Liver (tissue), 9 donors: ENCODE results near the gene CELA1. TPM values are rescaled to one million over a fixed set of nuclear protein-coding genes. Genes with fewer than 3 reads are reported as not detected.

Experiments used
- DNase-seq: peaks from one replicate; pipeline ENCODE4 v3.0.0-alpha.2; 2017; ENCODE audit warnings: low spot score
- H3K27ac ChIP-seq, 2 donors: one replicate each; pipeline ENCODE4 v1.7.0; 2013; ENCODE audit warnings: inconsistent platforms in 2 of 2, low read length in 2 of 2, control low read depth in 1 of 2, low read depth in 1 of 2, mild to moderate bottlenecking in 1 of 2
- H3K27me3 ChIP-seq, 4 donors: one replicate each; pipeline versions ENCODE4 v1.6.1 to v1.7.0; 2013; ENCODE audit warnings: low read length in 3 of 4, inconsistent platforms in 1 of 4, mild to moderate bottlenecking in 1 of 4, moderate library complexity in 1 of 4; ENCODE audit not compliant: control insufficient read depth in 4 of 4, insufficient read depth in 4 of 4
- H3K36me3 ChIP-seq, 4 donors: one replicate each; pipeline versions ENCODE4 v1.6.1 to v1.7.0; 2013; ENCODE audit warnings: low read length in 3 of 4, mild to moderate bottlenecking in 3 of 4, low read depth in 1 of 4, moderate library complexity in 1 of 4; ENCODE audit not compliant: control insufficient read depth in 4 of 4, insufficient read depth in 3 of 4
- H3K4me1 ChIP-seq, 4 donors: one replicate each; pipeline versions ENCODE4 v1.6.1 to v1.7.0; 2013; ENCODE audit warnings: low read length in 3 of 4, mild to moderate bottlenecking in 3 of 4, moderate library complexity in 1 of 4; ENCODE audit not compliant: control insufficient read depth in 4 of 4, insufficient read depth in 4 of 4
- H3K4me3 ChIP-seq, 3 donors: one replicate each; pipeline versions ENCODE4 v1.6.1 to v1.7.0; 2013; ENCODE audit warnings: low read length in 3 of 3, control low read depth in 1 of 3, low read depth in 1 of 3, mild to moderate bottlenecking in 1 of 3
- H3K9ac ChIP-seq, 2 donors: one replicate each; pipeline ENCODE4 v1.7.0; 2013; ENCODE audit warnings: low read length in 2 of 2, mild to moderate bottlenecking in 2 of 2, moderate library complexity in 2 of 2, control low read depth in 1 of 2, low read depth in 1 of 2
- H3K9me3 ChIP-seq, 4 donors: one replicate each; pipeline versions ENCODE4 v1.6.1 to v1.7.0; 2013; ENCODE audit warnings: low read length in 3 of 4; ENCODE audit not compliant: control insufficient read depth in 4 of 4
- EGR1 ChIP-seq, 2 donors: IDR thresholded peaks; 2 replicates each; pipeline ENCODE4 v1.6.1; 2016 to 2018; ENCODE audit warnings: antibody characterized with exemption in 2 of 2, low read depth in 2 of 2
- FOXA1 ChIP-seq: IDR thresholded peaks from 2 replicates; pipeline ENCODE4 v1.6.1; 2016; ENCODE audit warnings: antibody characterized with exemption
- FOXA2 ChIP-seq: IDR thresholded peaks from 2 replicates; pipeline ENCODE4 v1.6.1; 2016; ENCODE audit warnings: antibody characterized with exemption
- GABPA ChIP-seq, 2 donors: IDR thresholded peaks in 1 of 2; conservative IDR thresholded peaks in 1 of 2; 2 replicates each; pipeline ENCODE4 v1.6.1; 2016; ENCODE audit warnings: antibody characterized with exemption in 2 of 2, mild to moderate bottlenecking in 1 of 2, moderate library complexity in 1 of 2
- HNF4A ChIP-seq, 2 donors: conservative IDR thresholded peaks; 2 replicates each; pipeline ENCODE4 v1.6.1; 2016; ENCODE audit warnings: antibody characterized with exemption in 2 of 2, mild to moderate bottlenecking in 2 of 2
- HNF4G ChIP-seq: IDR thresholded peaks from 2 replicates; pipeline ENCODE4 v1.6.1; 2016; ENCODE audit warnings: antibody characterized with exemption
- JUND ChIP-seq, 2 donors: IDR thresholded peaks; 2 replicates each; pipeline ENCODE4 v1.6.1; 2016; ENCODE audit warnings: antibody characterized with exemption in 2 of 2
- NR2F2 ChIP-seq: IDR thresholded peaks from 2 replicates; pipeline ENCODE4 v1.6.1; 2016; ENCODE audit warnings: antibody characterized with exemption
- RAD21 ChIP-seq, 2 donors: IDR thresholded peaks; 2 replicates each; pipeline ENCODE4 v1.6.1; 2016; ENCODE audit warnings: antibody characterized with exemption in 2 of 2, mild to moderate bottlenecking in 2 of 2
- RXRA ChIP-seq, 2 donors: IDR thresholded peaks; 2 replicates each; pipeline ENCODE4 v1.6.1; 2017 to 2018; ENCODE audit warnings: antibody characterized with exemption in 2 of 2, mild to moderate bottlenecking in 1 of 2
- SP1 ChIP-seq: IDR thresholded peaks from 2 replicates; pipeline ENCODE4 v1.6.1; 2018; ENCODE audit warnings: antibody characterized with exemption, mild to moderate bottlenecking
- TAF1 ChIP-seq: conservative IDR thresholded peaks from 2 replicates; pipeline ENCODE4 v1.6.1; 2016; ENCODE audit warnings: antibody characterized with exemption, mild to moderate bottlenecking
- YY1 ChIP-seq: IDR thresholded peaks from 2 replicates; pipeline ENCODE4 v1.6.1; 2016; ENCODE audit warnings: antibody characterized with exemption, mild to moderate bottlenecking
- WGBS: extraction: QIAGEN DNeasy Blood & Tissue Kit; methylation state at CpG from one replicate; pipeline ENCODE4 v1.1.7; 2013; 5-methylcytosine and 5-hydroxymethylcytosine counted together
- polyA plus RNA-seq, 2 donors: library from polyadenylated mRNA; stranded (reverse) in 1 of 2; unstranded in 1 of 2; fragments of 200-250 nt in 1 of 2; fragments of >200 nt in 1 of 2; fragmentation: Nextera tagmentation in 1 of 2; extraction: Ambion mirVana in 1 of 2; gene quantifications; one replicate each; pipeline versions ENCODE4 v1.2.1 to v1.2.3, GENCODE V29; 2013 to 2015
- total RNA-seq, 2 donors: library from RNA; depleted of rRNA; stranded (reverse); fragments of >200 nt; gene quantifications; one replicate each; pipeline ENCODE4 v1.2.3, GENCODE V29; 2014
- TF ChIP-seq, protein P1 (sequence below): IDR thresholded peaks from 2 replicates; pipeline ENCODE4 v1.6.1; 2016; ENCODE audit warnings: antibody characterized with exemption
- TF ChIP-seq, protein P2 (sequence below): IDR thresholded peaks from 2 replicates; pipeline ENCODE4 v1.6.1; 2016; ENCODE audit warnings: antibody characterized with exemption
- TF ChIP-seq, protein P3 (sequence below): IDR thresholded peaks from 2 replicates; pipeline ENCODE4 v1.6.1; 2016; ENCODE audit warnings: antibody characterized with exemption, mild to moderate bottlenecking
- TF ChIP-seq, protein P4 (sequence below): fragments of 150-350 bp; IDR thresholded peaks from 2 replicates; pipeline ENCODE4 v1.5.1; 2017; ENCODE audit warnings: improper control_type of control experiment, low read depth, low read length; ENCODE audit not compliant: missing input control
- TF ChIP-seq, protein P5 (sequence below): IDR thresholded peaks from 2 replicates; pipeline ENCODE4 v1.6.1; 2016; ENCODE audit warnings: antibody characterized with exemption
- donor health status: healthy.
- donor health status: healthy.
- donor health status: healthy.
- donor health status: healthy.
- donor health status: healthy.

CELA1 gene
- total and polyA plus RNA-seq, 4 donors: not detected

DNA sequence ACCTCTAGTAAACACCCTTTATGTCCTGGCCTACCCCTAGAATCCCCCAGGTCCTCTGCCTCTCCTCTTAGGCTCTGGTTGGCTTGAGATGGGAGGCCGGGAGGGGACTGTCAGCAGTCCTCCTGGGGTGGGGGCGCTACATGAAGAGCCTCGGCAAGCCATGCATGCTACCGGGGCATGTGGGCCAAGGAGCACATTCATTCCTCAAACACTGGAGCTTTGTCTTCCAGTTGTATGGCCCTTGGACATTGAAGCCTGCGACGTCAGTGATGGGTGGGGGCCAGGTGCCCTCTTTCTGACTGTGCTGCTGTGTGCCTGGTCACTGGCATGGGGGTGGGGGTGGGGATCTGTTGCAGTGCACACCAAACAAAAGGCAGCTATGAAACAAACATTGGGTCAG, 15.8 kb upstream of the CELA1 start:
- Histone ChIP-seq H3K27ac (no peak overlapping the region), H3K4me1 (no peaks in the 10 kb centered on the region), H3K36me3 (no peaks in the 10 kb centered on the region), H3K4me3 (no peak overlapping the region), H3K9ac (no peak overlapping the region), H3K27me3 (no peaks in the 10 kb centered on the region), H3K9me3 (no peaks in the 10 kb centered on the region)
- TF ChIP-seq RXRA (IDR thresholded peaks at IDR 0.05): no peak
- TF ChIP-seq EGR1 (IDR thresholded peaks at IDR 0.05; ENCODE audit: low read depth in 2 of 2): no peak
- TF ChIP-seq GABPA (IDR thresholded peaks at IDR 0.05 in 1 of 2, conservative IDR thresholded peaks at IDR 0.05 in 1 of 2): no peak
- TF ChIP-seq, protein P1, sequence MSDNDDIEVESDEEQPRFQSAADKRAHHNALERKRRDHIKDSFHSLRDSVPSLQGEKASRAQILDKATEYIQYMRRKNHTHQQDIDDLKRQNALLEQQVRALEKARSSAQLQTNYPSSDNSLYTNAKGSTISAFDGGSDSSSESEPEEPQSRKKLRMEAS: no peak
- TF ChIP-seq, protein P2, sequence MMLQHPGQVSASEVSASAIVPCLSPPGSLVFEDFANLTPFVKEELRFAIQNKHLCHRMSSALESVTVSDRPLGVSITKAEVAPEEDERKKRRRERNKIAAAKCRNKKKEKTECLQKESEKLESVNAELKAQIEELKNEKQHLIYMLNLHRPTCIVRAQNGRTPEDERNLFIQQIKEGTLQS: no peak
- TF ChIP-seq, protein P3, sequence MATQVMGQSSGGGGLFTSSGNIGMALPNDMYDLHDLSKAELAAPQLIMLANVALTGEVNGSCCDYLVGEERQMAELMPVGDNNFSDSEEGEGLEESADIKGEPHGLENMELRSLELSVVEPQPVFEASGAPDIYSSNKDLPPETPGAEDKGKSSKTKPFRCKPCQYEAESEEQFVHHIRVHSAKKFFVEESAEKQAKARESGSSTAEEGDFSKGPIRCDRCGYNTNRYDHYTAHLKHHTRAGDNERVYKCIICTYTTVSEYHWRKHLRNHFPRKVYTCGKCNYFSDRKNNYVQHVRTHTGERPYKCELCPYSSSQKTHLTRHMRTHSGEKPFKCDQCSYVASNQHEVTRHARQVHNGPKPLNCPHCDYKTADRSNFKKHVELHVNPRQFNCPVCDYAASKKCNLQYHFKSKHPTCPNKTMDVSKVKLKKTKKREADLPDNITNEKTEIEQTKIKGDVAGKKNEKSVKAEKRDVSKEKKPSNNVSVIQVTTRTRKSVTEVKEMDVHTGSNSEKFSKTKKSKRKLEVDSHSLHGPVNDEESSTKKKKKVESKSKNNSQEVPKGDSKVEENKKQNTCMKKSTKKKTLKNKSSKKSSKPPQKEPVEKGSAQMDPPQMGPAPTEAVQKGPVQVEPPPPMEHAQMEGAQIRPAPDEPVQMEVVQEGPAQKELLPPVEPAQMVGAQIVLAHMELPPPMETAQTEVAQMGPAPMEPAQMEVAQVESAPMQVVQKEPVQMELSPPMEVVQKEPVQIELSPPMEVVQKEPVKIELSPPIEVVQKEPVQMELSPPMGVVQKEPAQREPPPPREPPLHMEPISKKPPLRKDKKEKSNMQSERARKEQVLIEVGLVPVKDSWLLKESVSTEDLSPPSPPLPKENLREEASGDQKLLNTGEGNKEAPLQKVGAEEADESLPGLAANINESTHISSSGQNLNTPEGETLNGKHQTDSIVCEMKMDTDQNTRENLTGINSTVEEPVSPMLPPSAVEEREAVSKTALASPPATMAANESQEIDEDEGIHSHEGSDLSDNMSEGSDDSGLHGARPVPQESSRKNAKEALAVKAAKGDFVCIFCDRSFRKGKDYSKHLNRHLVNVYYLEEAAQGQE: no peak
- no peak for TF ChIP-seq JUND (IDR thresholded peaks at IDR 0.05)
- TF ChIP-seq, protein P4, sequence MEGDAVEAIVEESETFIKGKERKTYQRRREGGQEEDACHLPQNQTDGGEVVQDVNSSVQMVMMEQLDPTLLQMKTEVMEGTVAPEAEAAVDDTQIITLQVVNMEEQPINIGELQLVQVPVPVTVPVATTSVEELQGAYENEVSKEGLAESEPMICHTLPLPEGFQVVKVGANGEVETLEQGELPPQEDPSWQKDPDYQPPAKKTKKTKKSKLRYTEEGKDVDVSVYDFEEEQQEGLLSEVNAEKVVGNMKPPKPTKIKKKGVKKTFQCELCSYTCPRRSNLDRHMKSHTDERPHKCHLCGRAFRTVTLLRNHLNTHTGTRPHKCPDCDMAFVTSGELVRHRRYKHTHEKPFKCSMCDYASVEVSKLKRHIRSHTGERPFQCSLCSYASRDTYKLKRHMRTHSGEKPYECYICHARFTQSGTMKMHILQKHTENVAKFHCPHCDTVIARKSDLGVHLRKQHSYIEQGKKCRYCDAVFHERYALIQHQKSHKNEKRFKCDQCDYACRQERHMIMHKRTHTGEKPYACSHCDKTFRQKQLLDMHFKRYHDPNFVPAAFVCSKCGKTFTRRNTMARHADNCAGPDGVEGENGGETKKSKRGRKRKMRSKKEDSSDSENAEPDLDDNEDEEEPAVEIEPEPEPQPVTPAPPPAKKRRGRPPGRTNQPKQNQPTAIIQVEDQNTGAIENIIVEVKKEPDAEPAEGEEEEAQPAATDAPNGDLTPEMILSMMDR: no peak
- TF ChIP-seq FOXA2: no peak
- TF ChIP-seq NR2F2: no peak
- no peak for TF ChIP-seq HNF4A (conservative IDR thresholded peaks at IDR 0.05)
- TF ChIP-seq YY1: no peak
- no peak for TF ChIP-seq TAF1
- TF ChIP-seq SP1: no peak
- no peak for TF ChIP-seq FOXA1
- TF ChIP-seq HNF4G: no peak
- TF ChIP-seq RAD21 (IDR thresholded peaks at IDR 0.05): no peak
- 85% methylated on average over 6 of the region's 6 CpGs for WGBS
- no peak for DNase-seq

DNA sequence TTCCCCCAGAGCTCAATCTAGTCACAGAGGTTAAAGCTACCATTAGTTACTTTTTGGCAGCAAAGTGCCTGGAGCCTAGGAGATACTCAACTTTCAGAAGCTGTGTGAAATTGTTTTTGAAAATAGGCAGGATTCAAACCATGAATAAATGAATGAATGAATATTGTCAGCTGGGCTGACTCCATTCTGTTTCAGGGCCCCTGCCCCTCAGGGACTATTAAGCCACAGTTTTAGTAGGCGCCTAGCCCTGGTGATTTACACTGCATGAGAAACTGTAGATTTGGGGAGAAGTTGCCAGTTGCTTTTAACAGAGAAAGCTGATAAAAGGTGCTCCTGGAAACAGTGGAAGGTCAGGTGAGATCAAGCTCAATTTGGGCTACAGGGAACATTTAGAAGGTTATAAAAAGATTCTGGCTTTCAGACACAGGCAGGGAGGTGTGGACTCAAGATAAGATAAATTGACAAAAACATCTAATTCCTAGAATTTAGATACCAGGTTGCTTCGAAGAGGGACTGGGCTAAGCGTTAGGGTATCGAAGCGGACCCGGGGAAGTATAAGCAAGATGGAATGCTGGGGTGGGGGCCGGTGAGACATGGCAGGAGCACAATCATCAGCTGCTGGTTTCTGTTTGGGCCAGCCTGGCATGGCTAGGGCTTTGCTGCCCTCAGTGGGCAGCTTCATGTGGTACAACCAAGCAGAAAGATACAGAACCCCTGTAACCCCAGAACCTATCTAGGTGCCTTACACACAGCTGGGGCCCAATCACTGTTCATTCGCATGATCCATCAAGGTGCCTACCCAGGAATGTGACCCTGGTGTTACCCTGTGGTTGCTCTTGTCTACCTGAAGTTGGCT, 14.9 kb upstream of the CELA1 start:
- Histone ChIP-seq H3K27me3 (no peaks in the 10 kb centered on the region), H3K27ac (no peak overlapping the region), H3K4me1 (no peaks in the 10 kb centered on the region), H3K9me3 (no peaks in the 10 kb centered on the region), H3K9ac (no peak overlapping the region), H3K4me3 (no peak overlapping the region), H3K36me3 (no peaks in the 10 kb centered on the region)
- 83% methylated on average over 8 of the region's 8 CpGs for WGBS
- DNase-seq: no peak
- TF ChIP-seq HNF4G (no peak), EGR1 (IDR thresholded peaks at IDR 0.05; ENCODE audit: low read depth in 2 of 2) (no peak), TAF1 (no peak), RAD21 (IDR thresholded peaks at IDR 0.05) (no peak), JUND (IDR thresholded peaks at IDR 0.05) (no peak), HNF4A (conservative IDR thresholded peaks at IDR 0.05) (no peak), GABPA (IDR thresholded peaks at IDR 0.05 in 1 of 2, conservative IDR thresholded peaks at IDR 0.05 in 1 of 2) (no peak), RXRA (IDR thresholded peaks at IDR 0.05) (no peak), FOXA2 (no peak), NR2F2 (no peak)
- TF ChIP-seq, protein P5, sequence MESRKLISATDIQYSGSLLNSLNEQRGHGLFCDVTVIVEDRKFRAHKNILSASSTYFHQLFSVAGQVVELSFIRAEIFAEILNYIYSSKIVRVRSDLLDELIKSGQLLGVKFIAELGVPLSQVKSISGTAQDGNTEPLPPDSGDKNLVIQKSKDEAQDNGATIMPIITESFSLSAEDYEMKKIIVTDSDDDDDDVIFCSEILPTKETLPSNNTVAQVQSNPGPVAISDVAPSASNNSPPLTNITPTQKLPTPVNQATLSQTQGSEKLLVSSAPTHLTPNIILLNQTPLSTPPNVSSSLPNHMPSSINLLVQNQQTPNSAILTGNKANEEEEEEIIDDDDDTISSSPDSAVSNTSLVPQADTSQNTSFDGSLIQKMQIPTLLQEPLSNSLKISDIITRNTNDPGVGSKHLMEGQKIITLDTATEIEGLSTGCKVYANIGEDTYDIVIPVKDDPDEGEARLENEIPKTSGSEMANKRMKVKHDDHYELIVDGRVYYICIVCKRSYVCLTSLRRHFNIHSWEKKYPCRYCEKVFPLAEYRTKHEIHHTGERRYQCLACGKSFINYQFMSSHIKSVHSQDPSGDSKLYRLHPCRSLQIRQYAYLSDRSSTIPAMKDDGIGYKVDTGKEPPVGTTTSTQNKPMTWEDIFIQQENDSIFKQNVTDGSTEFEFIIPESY: no peak
- TF ChIP-seq, protein P3: no peak
